GM19455 (cell line): Measurements from ENCODE around the gene SSX5.
"Not testable (repeated sequence)": the region's sequence is repeated elsewhere in the genome, so short reads cannot be mapped to it uniquely, and the experiment has no call there.

ENCODE experiments used
- ATAC-seq: cut with Tn5 transposase; IDR thresholded peaks from one replicate; pipeline ENCODE4 v1.9.1; 2021; ENCODE audit not compliant: unreplicated experiment

SSX5 gene

GRCh38 chrX:48196745-48197201, at the start of gene SSX5:
Gene SSX5 (minus strand): TSS chrX:48196795. CDS start chrX:48195358, 1,437 bp downstream.
- ATAC-seq = no peak

GRCh38 chrX:48224196-48224595, 27.6 kb upstream of the SSX5 start:
- ATAC-seq = not testable (repeated sequence)

GRCh38 chrX:48214341-48214740, 17.7 kb upstream of the SSX5 start:
- ATAC-seq = not testable (repeated sequence)

GRCh38 chrX:48190024-48190423, 6.6 kb downstream of the SSX5 start:
- not testable (repeated sequence) for ATAC-seq

GRCh38 chrX:48181882-48182281, 14.7 kb downstream of the SSX5 start:
- not testable (repeated sequence) for ATAC-seq

GRCh38 chrX:48180811-48181210, 15.8 kb downstream of the SSX5 start:
- ATAC-seq = no peak

GRCh38 chrX:48179691-48180090, 16.9 kb downstream of the SSX5 start:
- no peak for ATAC-seq

- not testable (repeated sequence) for ATAC-seq
These were observed 30.3 kb downstream of the SSX5 start for GRCh38 chrX:48166322-48166721.

- no peak for ATAC-seq
These were observed 31.4 kb downstream of the SSX5 start for GRCh38 chrX:48165241-48165640.

- no peak for ATAC-seq
These were observed 40.6 kb downstream of the SSX5 start for GRCh38 chrX:48156014-48156413.

- no peak for ATAC-seq
These were observed 41.8 kb downstream of the SSX5 start for GRCh38 chrX:48154796-48155195.

GRCh38 chrX:48153769-48154168, 42.8 kb downstream of the SSX5 start:
- ATAC-seq = no peak

GRCh38 chrX:48142697-48143096, 53.9 kb downstream of the SSX5 start:
- ATAC-seq = not testable (repeated sequence)

GRCh38 chrX:48141810-48142508, 54.6 kb downstream of the SSX5 start:
- not testable (repeated sequence) for ATAC-seq

- not testable (repeated sequence) for ATAC-seq
These were observed 57.5 kb downstream of the SSX5 start for GRCh38 chrX:48139076-48139475.
